ENCODE data around the gene FBXO22.

- TF ChIP-seq CTCF (IDR thresholded peaks at IDR 0.05) (no peak), POLR2A (IDR thresholded peaks at IDR 0.05) (no peak)
Measured at GRCh38 chr15:75982468-75982867, 78.8 kb downstream of the FBXO22 start.
